GM12892 (cell line): ENCODE measurements around the gene RTKN2.

ENCODE experiments used
- POLR2A ChIP-seq: IDR thresholded peaks from 2 replicates; pipeline ENCODE4 v1.6.1; 2011; ENCODE audit warnings: low read depth, low read length, control low read depth
- POLR2AphosphoS5 ChIP-seq: IDR thresholded peaks from 2 replicates; pipeline ENCODE4 v1.6.1; 2011; ENCODE audit warnings: low read depth, low read length, control low read depth

DNA sequence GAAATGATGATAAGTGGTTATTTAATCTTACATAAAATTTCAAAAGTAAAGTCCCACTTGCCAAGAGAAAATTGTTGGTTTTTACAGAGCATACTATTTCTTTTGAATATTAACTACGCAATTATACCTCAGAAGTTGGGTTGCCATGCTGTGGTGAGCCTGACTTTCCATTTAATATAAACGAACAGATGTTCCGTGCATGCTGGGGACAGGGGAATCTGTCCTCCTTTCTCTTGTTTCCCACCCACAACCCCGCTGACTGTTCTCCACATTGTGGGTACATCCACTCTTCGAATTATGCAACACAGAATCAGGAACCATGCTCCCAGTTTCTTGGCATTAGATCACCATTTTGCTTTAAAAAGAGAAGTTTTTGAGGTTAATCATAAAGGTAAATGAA, 29.2 kb upstream of the RTKN2 start:
- TF ChIP-seq POLR2A: no peak
- TF ChIP-seq POLR2AphosphoS5: no peak
